Heart right ventricle (tissue), 16 donors: ENCODE results near the gene SPNS3. TPM values are rescaled to one million over a fixed set of nuclear protein-coding genes. Genes with fewer than 3 reads are reported as not detected.
A peak's percentile ranks its signal among the peaks of the same experiment; 100 is the strongest.

ENCODE experiments used
- ATAC-seq, 8 donors: fragments of 200-7000 bp; cut with Tn5 transposase; one replicate each; pipeline ENCODE4 v1.9.1; 2020; ENCODE audit warnings: mild to moderate bottlenecking in 8 of 8, moderate library complexity in 8 of 8, moderate number of reproducible peaks in 1 of 8
- DNase-seq, 2 donors: peaks; one replicate each; pipeline ENCODE4 v3.0.0-alpha.2; 2020
- H3K27ac ChIP-seq, 10 donors: fragments of 200-600 bp; sonication (generic) in 2 of 10; one replicate each; pipeline versions ENCODE4 v1.5.0 to v1.8.0; 2020 to 2022; ENCODE audit warnings: mild to moderate bottlenecking in 3 of 10
- H3K27me3 ChIP-seq, 7 donors: fragments of 200-600 bp; one replicate each; pipeline ENCODE4 v1.8.0; 2021 to 2022; ENCODE audit warnings: mild to moderate bottlenecking in 2 of 7
- H3K36me3 ChIP-seq, 9 donors: fragments of 200-600 bp; sonication (generic) in 1 of 9; one replicate each; pipeline versions ENCODE4 v1.5.0 to v1.8.0; 2020 to 2022; ENCODE audit warnings: mild to moderate bottlenecking in 2 of 9
- H3K4me1 ChIP-seq, 9 donors: fragments of 200-600 bp; sonication (generic) in 1 of 9; one replicate each; pipeline versions ENCODE4 v1.5.0 to v1.8.0; 2020 to 2022; ENCODE audit warnings: mild to moderate bottlenecking in 4 of 9
- H3K4me3 ChIP-seq, 10 donors: fragments of 200-600 bp; sonication (generic) in 2 of 10; one replicate each; pipeline versions ENCODE4 v1.5.0 to v1.8.0; 2020 to 2022; ENCODE audit warnings: mild to moderate bottlenecking in 7 of 10, moderate library complexity in 2 of 10
- H3K9me3 ChIP-seq, 11 donors: fragments of 200-600 bp in 10 of 11; sonication (generic) in 2 of 11; one replicate each; pipeline versions ENCODE4 v1.5.0 to v1.8.0; 2013 to 2022; ENCODE audit warnings: mild to moderate bottlenecking in 2 of 11, control low read depth in 1 of 11, moderate library complexity in 1 of 11
- WGBS, 2 donors: extraction: QIAGEN DNeasy Blood & Tissue Kit; methylation state at CpG; one replicate each; pipeline ENCODE4 v1.1.7; 2013; ENCODE audit warnings: inconsistent platforms in 1 of 2; 5-methylcytosine and 5-hydroxymethylcytosine counted together
- intact Hi-C, 10 donors: fragments of 100-400 bp; cut with DNase I; formaldehyde crosslinking; loops; one replicate each; pipeline versions ENCODE4 v1.11.1 to v1.14.2; 2022
- polyA plus RNA-seq, 2 donors: library from polyadenylated mRNA; stranded (reverse); fragments of 200-250 nt; gene quantifications; one replicate each; pipeline ENCODE4 v1.2.3, GENCODE V29; 2013
- total RNA-seq, 10 donors: library from RNA; stranded (reverse); fragmentation: NEBNext Ultra II Directional in 3 of 10; extraction: Animal tissue kit (Norgen Biotek cat#: 25700) in 3 of 10; gene quantifications; one replicate each; pipeline versions ENCODE4 v1.2.1 to v1.2.4, GENCODE V29; 2021 to 2023
- TF ChIP-seq, protein P1 (sequence below), 9 donors: fragments of 200-600 bp; sonication (generic) in 2 of 9; IDR thresholded peaks; one replicate each; pipeline versions ENCODE4 v1.5.0 to v1.8.0; 2021 to 2022; ENCODE audit warnings: antibody characterized with exemption in 9 of 9, mild to moderate bottlenecking in 5 of 9, moderate library complexity in 1 of 9
- donor health status: Arrhythmogenic right ventricular cardiomyopathy.
- donor health status: ischemic (EF 13 %, LVEDD 7.1; RV severe dilation, severe dysfunction).
- donor health status: healthy with polysubstance abuse.
- donor health status: DM: no; HTN: yes; CAD: no.
- donor health status: DM: no; HTN: no; CAD: no.
- donor health status: ischemic (EF 25% LVEDD 6.9; RV normal size, moderate dysfunction).
- donor health status: ischemic (EF 25% LVEDD 5.7; RV mildly dilated, moderate dysfunction).
- donor health status: healthy.
- donor health status: DM: yes; HTN: yes; CAD: no.
- donor health status: Ischemic cardiomyopathy.
- donor health status: ischemic (EF 35%, LVEDD 5.7; RV mildly dilated, moderate dysfunction).
- donor health status: nonischemic (EF 11% LVEDD 7.7; RV severe dilation, severe dysfunction).
- donor health status: DM: yes; HTN: yes; CAD: no.
- donor health status: PGD.
- donor health status: ischemic (EF 29% LVEDD 5.4; RV normal size, mild dysfunction).
- donor health status: nonischemic (EF 23%, LVEDD 6.1; RV moderate dilation, normal function).

SPNS3 gene
- total and polyA plus RNA-seq, 12 donors, result 0.13 to 4.2 (median 0.89) TPM; not detected in 1

DNA sequence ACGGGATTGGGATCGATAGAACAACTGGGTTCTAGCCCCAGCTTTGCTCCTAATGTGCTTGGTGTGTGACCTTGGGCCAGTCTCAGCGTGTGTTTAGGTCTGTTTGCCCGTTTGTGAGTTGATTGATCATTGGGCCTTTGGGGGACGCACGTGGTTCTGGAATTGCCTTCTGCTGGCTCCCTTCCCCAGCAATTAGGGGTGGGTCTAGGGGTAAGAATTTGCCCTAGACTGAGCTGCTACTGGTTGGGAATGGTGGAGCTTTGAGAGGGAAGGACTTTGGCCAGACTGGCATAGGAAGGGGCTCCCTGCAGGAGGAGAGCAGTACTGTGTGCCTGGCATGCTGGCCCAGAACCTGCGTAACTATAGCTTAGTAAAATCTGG is 66.4 kb downstream of the SPNS3 start:
- H3K36me3 ChIP-seq, result no peaks in the 10 kb centered on the region
- peak overlapping the region in 9 of 10 donors; percentile 61 to 85 (median 79) for H3K27ac ChIP-seq
- TF ChIP-seq, protein P1, sequence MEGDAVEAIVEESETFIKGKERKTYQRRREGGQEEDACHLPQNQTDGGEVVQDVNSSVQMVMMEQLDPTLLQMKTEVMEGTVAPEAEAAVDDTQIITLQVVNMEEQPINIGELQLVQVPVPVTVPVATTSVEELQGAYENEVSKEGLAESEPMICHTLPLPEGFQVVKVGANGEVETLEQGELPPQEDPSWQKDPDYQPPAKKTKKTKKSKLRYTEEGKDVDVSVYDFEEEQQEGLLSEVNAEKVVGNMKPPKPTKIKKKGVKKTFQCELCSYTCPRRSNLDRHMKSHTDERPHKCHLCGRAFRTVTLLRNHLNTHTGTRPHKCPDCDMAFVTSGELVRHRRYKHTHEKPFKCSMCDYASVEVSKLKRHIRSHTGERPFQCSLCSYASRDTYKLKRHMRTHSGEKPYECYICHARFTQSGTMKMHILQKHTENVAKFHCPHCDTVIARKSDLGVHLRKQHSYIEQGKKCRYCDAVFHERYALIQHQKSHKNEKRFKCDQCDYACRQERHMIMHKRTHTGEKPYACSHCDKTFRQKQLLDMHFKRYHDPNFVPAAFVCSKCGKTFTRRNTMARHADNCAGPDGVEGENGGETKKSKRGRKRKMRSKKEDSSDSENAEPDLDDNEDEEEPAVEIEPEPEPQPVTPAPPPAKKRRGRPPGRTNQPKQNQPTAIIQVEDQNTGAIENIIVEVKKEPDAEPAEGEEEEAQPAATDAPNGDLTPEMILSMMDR (IDR thresholded peaks at IDR 0.05), result no peak
- intact Hi-C loops, result no loop called here
- peaks cover 0 to 40% (median 0%) of the 10 kb centered on the region in 7 donors for H3K27me3 ChIP-seq
- no peaks in the 10 kb centered on the region for H3K9me3 ChIP-seq
- DNase-seq, result no peak
- H3K4me3 ChIP-seq, result peak overlapping the region; percentile 55 to 67 (median 60)
- H3K4me1 ChIP-seq, result peaks cover 9 to 67% (median 48%) of the 10 kb centered on the region in 9 donors
- no peak for ATAC-seq
- WGBS, 2 donors, result 18 to 25% methylated on average over 7 of the region's 7 CpGs

DNA sequence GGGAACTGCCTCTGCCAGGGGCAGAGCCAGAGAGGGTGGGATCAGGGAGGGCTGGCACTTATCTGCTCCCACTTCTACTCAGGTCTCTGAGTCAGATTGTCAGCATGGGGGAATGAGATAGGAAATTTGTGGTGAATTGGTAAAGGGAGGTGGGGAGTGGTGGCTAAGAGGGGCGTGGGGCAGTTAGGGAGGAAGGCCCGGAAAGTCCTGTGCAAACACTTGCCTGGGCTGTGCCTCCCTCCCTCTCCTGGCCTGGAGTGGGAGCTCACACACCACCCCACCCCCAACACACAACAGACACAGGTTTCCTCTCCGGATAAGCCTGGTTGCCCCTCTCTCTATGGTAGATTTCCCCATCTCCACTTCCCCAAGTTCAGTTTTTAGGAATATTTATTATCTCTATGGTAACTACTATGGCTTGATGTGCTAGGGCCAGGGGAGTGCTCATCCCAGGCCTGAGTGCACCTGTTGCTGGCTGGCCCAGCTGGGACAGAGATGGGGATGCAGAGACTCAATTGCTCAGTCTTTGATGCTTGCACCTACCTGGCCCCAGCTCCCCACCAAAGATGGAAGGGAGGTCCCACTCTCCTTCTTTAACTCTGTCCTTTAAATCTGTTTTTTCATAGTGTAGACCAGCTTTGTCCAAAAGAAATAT is 67.7 kb downstream of the SPNS3 start:
- H3K27me3 ChIP-seq, result peaks cover 0 to 40% (median 0%) of the 10 kb centered on the region in 7 donors
- TF ChIP-seq, protein P1 (IDR thresholded peaks at IDR 0.05), result no peak
- ATAC-seq (no peak), DNase-seq (no peak)
- peak overlapping the region in 8 of 10 donors; percentile 43 to 84 (median 62) for H3K27ac ChIP-seq
- H3K9me3 ChIP-seq, result no peaks in the 10 kb centered on the region
- peak overlapping the region in 8 of 10 donors; percentile 55 to 67 (median 60) for H3K4me3 ChIP-seq
- no peaks in the 10 kb centered on the region for H3K36me3 ChIP-seq
- 35 to 49% methylated on average over 3 of the region's 3 CpGs for WGBS, 2 donors
- intact Hi-C loops, result no loop called here
- H3K4me1 ChIP-seq, result peaks cover 12 to 79% (median 60%) of the 10 kb centered on the region in 9 donors

DNA sequence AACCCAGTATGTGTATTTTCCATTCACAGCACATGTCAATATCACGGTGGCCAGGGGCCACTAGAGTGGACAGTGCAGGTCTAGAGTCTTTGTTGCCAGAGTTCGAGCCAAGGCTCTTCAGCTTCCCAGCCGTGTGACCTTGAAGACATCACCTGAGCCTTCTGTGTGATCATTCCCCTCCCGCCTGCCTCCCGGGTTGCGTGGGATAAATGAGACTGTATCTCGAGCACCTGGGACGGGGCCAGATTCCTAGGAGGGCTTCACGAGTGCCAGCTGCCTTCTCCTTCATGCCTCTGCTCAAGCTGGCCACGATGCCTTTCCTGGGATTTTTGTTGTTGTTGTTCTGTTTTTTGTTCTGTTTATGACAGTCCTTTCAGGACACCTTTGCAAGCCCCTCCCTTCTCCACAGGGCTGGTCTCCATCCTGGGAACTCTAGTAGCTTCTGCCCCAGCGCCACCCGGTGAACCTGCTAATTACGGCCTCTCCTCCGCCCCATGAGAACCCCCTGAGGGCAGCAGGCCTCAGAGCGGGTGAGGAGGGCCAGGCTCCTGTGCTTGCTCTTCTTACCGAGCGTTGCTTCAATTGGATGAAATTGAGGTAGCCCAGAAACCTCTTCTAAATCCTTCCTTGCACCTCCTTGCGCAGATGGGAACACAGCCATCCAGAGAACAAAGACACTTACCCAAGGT is 68.9 kb downstream of the SPNS3 start:
- no peaks in the 10 kb centered on the region for H3K36me3 ChIP-seq
- peaks cover 0 to 40% (median 0%) of the 10 kb centered on the region in 7 donors for H3K27me3 ChIP-seq
- H3K4me1 ChIP-seq, result peaks cover 12 to 91% (median 69%) of the 10 kb centered on the region in 9 donors
- no peaks in the 10 kb centered on the region for H3K9me3 ChIP-seq
- no peak for ATAC-seq
- peak overlapping the region in 3 of 10 donors; percentile 25 to 87 (median 34) for H3K27ac ChIP-seq
- no peak for DNase-seq
- 52 to 58% methylated on average over 18 of the region's 18 CpGs for WGBS, 2 donors
- TF ChIP-seq, protein P1 (IDR thresholded peaks at IDR 0.05), result no peak
- intact Hi-C loops, result no loop called here
- no peak overlapping the region for H3K4me3 ChIP-seq

DNA sequence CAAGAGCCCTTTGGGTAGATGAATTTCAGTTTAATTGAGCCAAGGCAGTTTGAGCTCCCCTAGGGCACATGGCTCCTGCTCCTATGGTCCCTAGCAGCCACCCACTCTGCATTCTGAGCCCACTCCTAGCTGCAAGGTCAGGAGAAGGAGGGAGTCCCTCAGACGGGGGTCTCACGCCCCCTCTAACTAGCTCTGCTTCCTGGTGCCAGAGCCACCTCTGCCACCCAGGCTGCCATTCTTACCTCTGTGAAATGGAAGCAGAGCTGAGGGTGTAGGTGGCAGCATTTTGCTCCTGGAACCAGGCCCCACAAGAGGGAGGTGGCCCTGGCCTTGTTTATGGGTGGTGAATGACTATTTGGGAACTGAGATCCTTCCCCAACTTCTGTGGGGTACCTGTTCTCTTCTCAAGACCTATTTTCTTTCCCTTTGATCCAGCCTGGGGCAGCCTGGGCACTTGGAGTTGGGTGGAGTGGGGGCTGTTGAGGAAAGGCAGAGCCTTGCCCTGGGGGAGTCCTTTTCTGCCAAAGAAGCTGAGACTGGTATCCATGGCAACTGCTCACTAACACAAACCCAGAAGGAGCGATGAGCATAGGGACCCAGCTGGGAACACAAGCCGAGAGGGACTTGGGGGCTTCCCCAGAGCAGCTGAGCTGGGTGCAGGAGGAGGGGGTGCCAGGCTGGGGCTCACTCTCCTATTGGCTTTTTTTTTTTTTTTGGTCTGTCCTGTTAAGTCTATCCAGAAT is 69.7 kb downstream of the SPNS3 start:
- peaks cover 12 to 94% (median 72%) of the 10 kb centered on the region in 9 donors for H3K4me1 ChIP-seq
- H3K27ac ChIP-seq, result peak overlapping the region in 7 of 10 donors; percentile 3 to 87 (median 47)
- 79 to 82% methylated on average over 4 of the region's 4 CpGs for WGBS, 2 donors
- ATAC-seq (no peak), DNase-seq (no peak)
- peaks cover 0 to 32% (median 0%) of the 10 kb centered on the region in 7 donors for H3K27me3 ChIP-seq
- intact Hi-C loops, result no loop called here
- H3K9me3 ChIP-seq, result no peaks in the 10 kb centered on the region
- TF ChIP-seq, protein P1 (IDR thresholded peaks at IDR 0.05), result no peak
- H3K4me3 ChIP-seq, result no peak overlapping the region
- H3K36me3 ChIP-seq, result no peaks in the 10 kb centered on the region
